Measurements from ENCODE around the gene HSPA9. TPM values are rescaled to one million over a fixed set of nuclear protein-coding genes. Genes with fewer than 3 reads are reported as not detected.

HSPA9 gene
- total RNA-seq, 1 experiment from 2014 or later = 502 TPM

GRCh38 chr5:138577452-138577851, 2.3 kb upstream of the HSPA9 start:
- CTCF ChIA-PET = no interaction called here
- intact Hi-C loops (cut with micrococcal nuclease; ENCODE audit: unreplicated experiment) = no loop called here
- no TSS peak for BruUV-seq (replicated peaks)

DNA sequence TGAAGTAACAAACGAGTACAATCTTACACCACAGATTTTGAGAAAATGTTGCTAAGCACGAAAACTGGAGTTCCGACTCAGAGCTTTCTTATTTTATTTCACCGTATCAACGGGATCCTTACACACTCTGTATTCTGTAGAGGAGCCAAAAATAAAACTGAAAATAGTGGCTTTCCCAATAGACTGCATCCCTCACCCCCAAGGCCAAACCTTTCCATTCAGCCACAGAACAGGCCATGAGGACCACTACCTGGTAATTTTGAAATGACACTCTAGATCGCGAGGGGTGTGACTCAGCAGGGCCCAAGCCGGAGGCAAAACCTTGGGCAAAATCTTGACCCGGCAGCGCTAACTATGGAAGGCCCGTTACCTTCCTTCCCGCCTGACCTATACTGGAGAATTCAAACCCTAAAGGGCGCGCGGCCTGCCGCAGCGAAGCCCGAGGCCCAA, 432 bp downstream of the HSPA9 start:
- no peak for DNase-seq (ENCODE audit: low spot score)
- Histone ChIP-seq H3K4me1 (ENCODE audit: insufficient read depth, low read length, poor library complexity, severe bottlenecking) (peaks cover 17% of the 10 kb centered on the region), H3K36me3 (ENCODE audit: insufficient read depth, low read length, poor library complexity, severe bottlenecking) (peaks cover 45% of the 10 kb centered on the region), H3K4me3 (ENCODE audit: low read depth, low read length, poor library complexity, severe bottlenecking) (peak overlapping the region; percentile 84), H3K27me3 (replicated peaks; ENCODE audit: insufficient read depth, low read depth, low read length, poor library complexity) (no peaks in the 10 kb centered on the region), H3K9me3 (ENCODE audit: low read depth, low read length, poor library complexity, severe bottlenecking) (no peaks in the 10 kb centered on the region), H3K27ac (ENCODE audit: low read depth, low read length, poor library complexity, severe bottlenecking) (peak overlapping the region; percentile 100)
- ChIA-PET CTCF (no interaction called here), POLR2A (ENCODE audit: low non-redundant PET) (no interaction called here)
- intact Hi-C loops (cut with micrococcal nuclease; ENCODE audit: unreplicated experiment) = loop anchor here (2.0 kb wide), 2 partner anchors 32 to 58 kb away; partner anchors contain the start of gene ETF1
- BruUV-seq (replicated peaks) = no TSS peak
- no peak for TF ChIP-seq CTCF (conservative IDR thresholded peaks at IDR 0.05; ENCODE audit: low read depth, low read length)
- TF ChIP-seq EZH2 (IDR thresholded peaks at IDR 0.05; ENCODE audit: borderline replicate concordance, low read depth, low read length, poor library complexity, severe bottlenecking) = no peak

More at GRCh38 chr5:138577452-138577851, 2.3 kb upstream of the HSPA9 start:
- Histone ChIP-seq H3K9me3 (ENCODE audit: low read depth, low read length, poor library complexity, severe bottlenecking) (no peaks in the 10 kb centered on the region), H3K4me1 (ENCODE audit: insufficient read depth, low read length, poor library complexity, severe bottlenecking) (peaks cover 16% of the 10 kb centered on the region), H3K27ac (ENCODE audit: low read depth, low read length, poor library complexity, severe bottlenecking) (no peak overlapping the region), H3K27me3 (replicated peaks; ENCODE audit: insufficient read depth, low read depth, low read length, poor library complexity) (no peaks in the 10 kb centered on the region), H3K4me3 (ENCODE audit: low read depth, low read length, poor library complexity, severe bottlenecking) (no peak overlapping the region), H3K36me3 (ENCODE audit: insufficient read depth, low read length, poor library complexity, severe bottlenecking) (peaks cover 18% of the 10 kb centered on the region)
- no peak for TF ChIP-seq EZH2 (IDR thresholded peaks at IDR 0.05; ENCODE audit: borderline replicate concordance, low read depth, low read length, poor library complexity, severe bottlenecking)
- TF ChIP-seq CTCF (conservative IDR thresholded peaks at IDR 0.05; ENCODE audit: low read depth, low read length) = no peak
- POLR2A ChIA-PET (ENCODE audit: low non-redundant PET) = interaction anchor here (0.7 kb wide), 1 partner anchor 29 kb away, joined by 11 read pairs; no protein-coding TSS in a partner anchor
- no peak for DNase-seq (ENCODE audit: low spot score)

GRCh38 chr5:138573949-138574670, 1.1 kb downstream of the HSPA9 start:
- Histone ChIP-seq H3K27ac (ENCODE audit: low read depth, low read length, poor library complexity, severe bottlenecking) (peak overlapping the region; percentile 100), H3K4me1 (ENCODE audit: insufficient read depth, low read length, poor library complexity, severe bottlenecking) (peaks cover 17% of the 10 kb centered on the region), H3K4me3 (ENCODE audit: low read depth, low read length, poor library complexity, severe bottlenecking) (peak overlapping the region; percentile 84), H3K27me3 (replicated peaks; ENCODE audit: insufficient read depth, low read depth, low read length, poor library complexity) (no peaks in the 10 kb centered on the region), H3K36me3 (ENCODE audit: insufficient read depth, low read length, poor library complexity, severe bottlenecking) (peaks cover 51% of the 10 kb centered on the region), H3K9me3 (ENCODE audit: low read depth, low read length, poor library complexity, severe bottlenecking) (no peaks in the 10 kb centered on the region)
- ChIA-PET CTCF (no interaction called here), POLR2A (ENCODE audit: low non-redundant PET) (interaction anchor here (0.6 kb wide), 1 partner anchor 187 kb away, joined by 5 read pairs; no protein-coding TSS in a partner anchor)
- TF ChIP-seq EZH2 (IDR thresholded peaks at IDR 0.05; ENCODE audit: borderline replicate concordance, low read depth, low read length, poor library complexity, severe bottlenecking) (no peak), CTCF (conservative IDR thresholded peaks at IDR 0.05; ENCODE audit: low read depth, low read length) (no peak)
- intact Hi-C loops (cut with micrococcal nuclease; ENCODE audit: unreplicated experiment) = loop anchor here (2.0 kb wide), 2 partner anchors 31 to 59 kb away; partner anchors contain the start of gene ETF1
- DNase-seq (ENCODE audit: low spot score) = no peak
- no TSS peak for BruUV-seq (replicated peaks)
